NB4 (cell line): ENCODE data around the gene ACOXL.
A peak's percentile ranks its signal among the peaks of the same experiment; 100 is the strongest.
"Not testable (repeated sequence)": the region's sequence is repeated elsewhere in the genome, so short reads cannot be mapped to it uniquely, and the experiment has no call there.

Experiments used
- DNase-seq: peaks from one replicate; pipeline ENCODE4 v3.0.0; 2010; ENCODE audit warnings: low read depth
- H3K4me3 ChIP-seq: one replicate; pipeline ENCODE4 v1.5.1; 2011; ENCODE audit warnings: mild to moderate bottlenecking, low read depth, low read length, moderate library complexity
- MYC ChIP-seq: IDR thresholded peaks from 2 replicates; pipeline ENCODE4 v1.6.1; 2011; ENCODE audit warnings: low read depth, low read length
- POLR2A ChIP-seq: IDR thresholded peaks from 2 replicates; pipeline ENCODE4 v1.6.1; 2011; ENCODE audit warnings: mild to moderate bottlenecking; ENCODE audit not compliant: insufficient read length; ENCODE audit errors: extremely low read depth
- TF ChIP-seq, protein P1 (sequence below): IDR thresholded peaks from one replicate; pipeline ENCODE4 v1.5.1; 2012; ENCODE audit warnings: low read depth, low read length
- TF ChIP-seq, protein P2 (sequence below): IDR thresholded peaks from 2 replicates; pipeline ENCODE4 v1.6.1; 2011; ENCODE audit warnings: low read depth, low read length

Gene ACOXL

DNA sequence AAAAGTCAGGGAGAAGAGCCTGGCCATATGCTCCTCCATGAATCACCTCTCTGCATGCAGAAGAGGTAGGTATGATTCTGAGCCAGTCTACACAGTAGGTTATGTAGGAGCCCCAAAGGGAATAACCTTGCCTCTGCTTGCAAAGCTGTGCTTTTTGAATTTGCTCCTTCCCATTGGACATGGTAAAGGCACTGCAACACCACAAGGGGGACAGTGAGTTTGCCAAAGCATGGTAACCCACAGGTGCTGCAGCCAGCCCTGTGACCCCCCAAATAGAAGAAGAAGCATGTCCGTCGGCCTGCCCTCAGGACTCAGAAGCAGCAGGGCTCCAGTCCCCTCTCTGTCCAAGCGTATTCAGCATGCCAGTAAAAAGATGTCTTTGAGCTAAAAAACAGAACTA is 337.3 kb downstream of the ACOXL start:
- DNase-seq = peak; percentile 12
- H3K4me3 ChIP-seq = no peak overlapping the region
- TF ChIP-seq, protein P1, sequence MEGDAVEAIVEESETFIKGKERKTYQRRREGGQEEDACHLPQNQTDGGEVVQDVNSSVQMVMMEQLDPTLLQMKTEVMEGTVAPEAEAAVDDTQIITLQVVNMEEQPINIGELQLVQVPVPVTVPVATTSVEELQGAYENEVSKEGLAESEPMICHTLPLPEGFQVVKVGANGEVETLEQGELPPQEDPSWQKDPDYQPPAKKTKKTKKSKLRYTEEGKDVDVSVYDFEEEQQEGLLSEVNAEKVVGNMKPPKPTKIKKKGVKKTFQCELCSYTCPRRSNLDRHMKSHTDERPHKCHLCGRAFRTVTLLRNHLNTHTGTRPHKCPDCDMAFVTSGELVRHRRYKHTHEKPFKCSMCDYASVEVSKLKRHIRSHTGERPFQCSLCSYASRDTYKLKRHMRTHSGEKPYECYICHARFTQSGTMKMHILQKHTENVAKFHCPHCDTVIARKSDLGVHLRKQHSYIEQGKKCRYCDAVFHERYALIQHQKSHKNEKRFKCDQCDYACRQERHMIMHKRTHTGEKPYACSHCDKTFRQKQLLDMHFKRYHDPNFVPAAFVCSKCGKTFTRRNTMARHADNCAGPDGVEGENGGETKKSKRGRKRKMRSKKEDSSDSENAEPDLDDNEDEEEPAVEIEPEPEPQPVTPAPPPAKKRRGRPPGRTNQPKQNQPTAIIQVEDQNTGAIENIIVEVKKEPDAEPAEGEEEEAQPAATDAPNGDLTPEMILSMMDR = peak; percentile 5
- TF ChIP-seq POLR2A = no peak
- TF ChIP-seq, protein P2, sequence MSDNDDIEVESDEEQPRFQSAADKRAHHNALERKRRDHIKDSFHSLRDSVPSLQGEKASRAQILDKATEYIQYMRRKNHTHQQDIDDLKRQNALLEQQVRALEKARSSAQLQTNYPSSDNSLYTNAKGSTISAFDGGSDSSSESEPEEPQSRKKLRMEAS = no peak
- TF ChIP-seq MYC = no peak

DNA sequence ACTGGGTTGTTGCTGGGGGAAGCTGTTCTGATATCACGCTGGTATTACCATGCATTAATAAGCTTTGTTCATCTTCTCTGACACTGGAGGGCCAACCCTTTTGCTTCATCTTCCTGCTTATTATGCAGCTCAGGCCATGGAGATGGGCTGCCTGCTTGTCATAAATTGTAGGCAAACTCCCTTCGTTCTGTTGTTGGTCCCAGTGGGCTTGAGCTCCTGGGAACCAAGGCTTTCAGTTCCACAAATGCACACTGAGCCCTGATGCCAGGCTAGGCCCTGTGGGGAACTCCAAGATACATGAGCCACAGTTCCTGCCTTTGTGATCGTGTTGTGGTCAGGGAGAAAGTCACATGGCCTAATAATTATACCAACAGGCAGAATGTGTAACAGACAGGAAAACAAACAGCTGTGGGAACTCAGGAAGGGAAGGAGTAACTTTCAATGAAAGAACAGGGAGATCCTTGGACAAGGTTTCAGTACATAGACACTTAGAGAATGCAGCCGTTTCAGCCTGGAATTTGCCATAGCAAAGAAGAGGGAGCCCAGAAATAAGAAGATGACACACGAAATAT is 339.3 kb downstream of the ACOXL start:
- DNase-seq = peak; percentile 15
- H3K4me3 ChIP-seq = no peak overlapping the region
- TF ChIP-seq, protein P1 = no peak
- no peak for TF ChIP-seq POLR2A
- TF ChIP-seq MYC = no peak
- TF ChIP-seq, protein P2 = no peak

DNA sequence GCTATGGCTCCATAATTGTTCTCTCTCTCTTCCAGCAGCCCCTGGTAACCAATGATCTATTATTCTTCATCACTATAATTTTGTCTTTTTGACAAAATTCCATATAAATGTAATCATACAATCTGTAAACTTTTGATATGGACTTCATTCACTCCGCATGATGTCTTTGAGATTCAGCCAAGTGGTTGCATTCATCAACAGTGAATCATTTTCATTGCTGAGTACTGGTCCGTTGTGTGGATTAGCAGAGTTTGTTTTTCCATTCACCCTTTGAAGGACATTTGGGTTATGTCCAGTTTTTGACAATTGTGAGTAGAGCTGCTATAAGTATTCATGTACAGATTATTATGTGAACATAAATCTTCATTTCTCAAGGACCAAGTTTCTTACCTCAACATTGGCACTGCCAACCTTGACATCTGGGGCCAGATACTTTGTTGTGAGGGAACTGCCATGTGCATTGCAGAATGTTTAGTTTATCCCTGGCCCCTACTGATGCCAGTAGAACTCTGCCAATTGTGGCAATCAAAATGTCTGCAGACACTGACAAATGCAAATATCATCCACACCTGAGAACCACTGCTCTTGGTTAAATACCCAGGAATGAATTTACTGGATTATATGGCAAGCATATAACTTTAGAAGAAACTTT is 340.0 kb downstream of the ACOXL start:
- TF ChIP-seq, protein P2 = no peak
- TF ChIP-seq, protein P1 = no peak
- TF ChIP-seq MYC (no peak), POLR2A (no peak)
- no peak overlapping the region for H3K4me3 ChIP-seq
- DNase-seq = no peak

DNA sequence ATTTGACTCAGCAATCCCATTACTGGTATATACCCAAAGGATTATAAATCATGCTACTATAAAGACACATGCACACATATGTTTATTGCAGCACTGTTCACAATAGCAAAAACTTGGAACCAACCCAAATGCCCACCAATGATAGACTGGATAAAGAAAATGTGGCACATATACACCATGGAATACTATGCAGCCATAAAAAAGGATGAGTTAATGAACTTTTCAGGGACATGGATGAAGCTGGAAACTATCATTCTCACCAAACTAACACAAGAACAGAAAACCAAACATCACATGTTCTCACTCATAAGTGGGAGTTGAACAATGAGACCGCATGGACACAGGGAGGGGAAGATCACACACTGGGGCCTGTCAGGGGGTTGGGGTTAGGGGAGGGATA is 350.3 kb downstream of the ACOXL start:
- DNase-seq = not testable (repeated sequence)

DNA sequence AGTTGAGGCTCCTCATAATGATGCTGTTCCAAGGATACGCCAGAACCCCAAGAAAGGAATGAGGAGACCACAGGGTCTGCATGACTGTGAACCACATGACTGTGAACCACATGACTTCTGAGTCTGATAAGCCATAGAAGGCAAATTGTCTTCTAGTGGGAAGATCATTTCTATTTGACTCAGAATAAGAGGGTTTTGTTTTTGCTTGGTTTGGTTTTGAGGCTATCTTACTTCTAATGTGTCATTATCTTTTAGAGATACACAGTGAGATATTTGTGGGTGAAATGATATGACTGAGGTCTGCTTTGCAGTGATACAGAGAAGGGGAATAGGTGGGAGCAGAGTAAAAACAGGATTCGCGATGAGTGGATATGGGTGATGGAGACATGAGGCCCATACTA is 359.4 kb downstream of the ACOXL start:
- DNase-seq = no peak
- TF ChIP-seq, protein P2 = no peak
- no peak overlapping the region for H3K4me3 ChIP-seq

More for the DNA sequence above, 350.3 kb downstream of the ACOXL start:
- H3K4me3 ChIP-seq = not testable (repeated sequence)

DNA sequence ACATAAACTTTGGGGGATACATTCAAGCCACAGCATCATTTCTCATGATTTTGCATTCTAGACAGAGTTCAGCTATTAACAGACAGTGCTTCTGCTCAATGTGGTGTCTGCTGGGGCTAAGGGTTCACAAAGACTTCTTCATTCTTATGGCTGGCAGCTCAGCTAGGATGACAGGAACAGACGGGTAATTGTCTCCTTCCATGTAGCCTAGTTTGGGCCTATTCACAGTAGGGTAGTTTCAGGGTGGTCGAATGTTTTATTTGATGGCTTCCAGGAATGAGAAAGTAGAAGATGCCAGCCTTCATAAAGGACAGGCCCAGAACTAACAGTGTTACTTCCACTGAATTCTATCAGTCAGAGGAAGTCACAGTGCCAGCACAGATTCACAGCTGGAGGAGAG is 362.3 kb downstream of the ACOXL start:
- H3K4me3 ChIP-seq = no peak overlapping the region
- DNase-seq = no peak
- TF ChIP-seq, protein P1 = no peak
- TF ChIP-seq MYC (no peak), POLR2A (no peak)
- TF ChIP-seq, protein P2 = no peak

DNA sequence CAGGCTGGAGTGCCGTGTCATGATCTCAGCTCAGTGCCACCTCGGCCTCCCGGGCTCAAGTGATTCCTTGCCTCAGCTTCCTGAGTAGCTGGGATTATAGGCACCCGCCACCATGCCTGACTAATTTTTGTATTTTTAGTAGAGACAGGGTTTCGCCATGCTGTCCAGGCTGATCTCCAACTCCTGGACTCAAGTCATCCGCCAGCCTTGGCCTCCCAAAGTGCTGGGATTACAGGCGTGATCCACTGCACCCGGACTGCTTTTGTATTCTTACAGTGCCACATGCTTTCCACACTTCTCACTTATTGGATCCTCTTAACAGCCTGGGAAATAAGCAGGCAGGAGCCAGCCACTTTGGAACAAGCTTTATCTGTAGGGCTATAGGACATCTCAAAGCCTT is 363.1 kb downstream of the ACOXL start:
- TF ChIP-seq, protein P1 = no peak
- TF ChIP-seq MYC (no peak), POLR2A (no peak)
- no peak for DNase-seq
- no peak overlapping the region for H3K4me3 ChIP-seq
